GM21825 (cell line): Measurements from ENCODE around the gene POU6F1.
A peak's percentile ranks its signal among the peaks of the same experiment; 100 is the strongest.
"Not testable (repeated sequence)": the region's sequence is repeated elsewhere in the genome, so short reads cannot be mapped to it uniquely, and the experiment has no call there.

Experiments used
- ATAC-seq: cut with Tn5 transposase; IDR thresholded peaks from one replicate; pipeline ENCODE4 v1.9.1; 2021; ENCODE audit warnings: mild to moderate bottlenecking, moderate library complexity; ENCODE audit not compliant: unreplicated experiment

Gene POU6F1

DNA sequence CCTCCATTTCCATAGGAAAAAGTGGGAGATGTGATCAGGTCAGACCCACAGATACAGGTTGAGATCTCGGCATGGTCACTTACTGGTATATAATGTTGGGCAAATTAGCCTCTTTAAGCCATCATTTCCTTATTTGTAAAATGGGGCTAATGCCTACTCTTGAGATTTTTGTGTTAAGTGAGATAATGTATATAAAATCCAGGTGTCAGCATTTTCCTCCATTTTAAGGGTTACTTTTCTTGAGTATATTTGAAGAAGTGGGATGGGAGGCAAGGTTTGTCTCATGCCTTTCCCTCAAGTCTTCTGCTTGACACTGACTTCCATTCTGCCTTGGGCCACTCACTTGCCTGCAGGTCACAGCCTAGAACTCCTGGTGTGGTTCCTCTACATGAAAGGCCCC is 10.1 kb upstream of the POU6F1 start:
- ATAC-seq = no peak

DNA sequence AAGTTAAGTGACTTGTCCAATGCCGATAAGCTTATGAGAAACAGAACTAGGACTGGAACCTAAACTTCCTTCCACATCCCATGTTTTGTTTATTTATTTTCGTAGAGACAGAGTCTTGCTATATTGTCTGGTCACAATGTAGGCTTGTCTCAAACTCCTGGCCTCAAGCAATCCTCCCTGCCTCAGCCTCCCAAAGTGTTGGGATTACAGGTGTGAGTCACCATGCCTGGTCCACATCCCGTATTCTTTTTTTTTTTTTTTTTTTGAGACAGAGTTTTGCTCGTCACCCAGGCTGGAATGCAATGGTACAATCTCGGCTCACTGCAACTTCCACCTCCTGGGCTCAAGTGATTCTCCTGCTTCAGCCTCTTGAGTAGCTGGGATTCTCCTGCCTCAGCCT is 9.2 kb upstream of the POU6F1 start:
- ATAC-seq = not testable (repeated sequence)

DNA sequence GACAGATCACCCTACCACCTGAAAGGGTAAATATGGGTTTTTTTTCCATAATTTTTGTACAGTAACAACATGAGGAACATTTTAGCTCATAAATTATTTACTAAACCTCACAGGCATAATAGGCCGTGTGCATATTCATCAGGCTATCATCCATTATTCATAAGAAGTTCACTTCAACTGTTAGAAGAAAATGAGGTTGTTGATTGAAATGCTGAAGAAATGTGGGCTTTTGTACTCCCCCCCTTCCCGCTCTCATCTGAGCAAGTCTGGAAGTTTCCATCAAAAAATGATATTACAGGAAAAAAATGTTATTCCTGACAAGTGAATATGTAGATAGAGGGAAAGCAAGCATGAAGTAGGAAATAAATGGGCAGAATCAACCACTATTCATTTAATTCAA is 7.9 kb upstream of the POU6F1 start:
- no peak for ATAC-seq

DNA sequence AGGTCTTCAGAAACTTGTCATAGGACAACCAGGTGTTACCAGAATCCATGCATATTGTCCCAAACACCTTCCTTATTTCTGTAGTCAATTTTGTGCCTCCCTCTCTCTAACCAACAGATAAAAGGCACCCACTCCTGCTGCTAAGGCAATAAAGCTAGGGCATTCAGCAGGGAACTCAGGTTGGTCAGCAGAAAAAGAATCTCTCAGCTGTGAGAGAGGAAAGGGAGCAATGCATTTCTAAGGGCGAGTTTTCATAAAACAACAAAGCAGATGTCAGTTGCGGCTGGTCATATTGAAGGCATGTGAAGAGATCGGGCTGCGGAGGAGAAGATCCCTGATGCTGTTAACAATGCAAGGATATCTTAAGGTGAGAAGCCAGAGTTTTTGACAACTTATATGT is 7.4 kb upstream of the POU6F1 start:
- no peak for ATAC-seq

DNA sequence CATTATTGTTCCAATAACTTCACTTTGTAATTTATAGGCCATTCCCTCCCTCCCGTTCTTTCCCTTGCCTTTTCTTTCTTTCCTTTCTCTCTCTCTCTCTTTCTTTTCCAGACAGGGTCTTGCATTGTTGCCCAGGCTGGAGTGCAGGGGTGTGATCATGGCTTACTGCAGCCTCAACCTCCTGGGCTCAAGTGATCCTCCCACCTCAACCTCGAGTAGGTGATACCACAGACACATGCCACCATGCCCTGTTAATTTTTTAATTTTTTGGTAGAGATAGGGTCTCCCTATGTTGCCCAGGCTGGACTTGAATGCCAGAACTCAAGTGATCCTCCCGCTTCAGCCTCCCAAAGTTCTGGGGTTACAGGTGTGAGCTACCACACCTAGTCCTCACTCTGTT is 6.8 kb upstream of the POU6F1 start:
- no peak for ATAC-seq

DNA sequence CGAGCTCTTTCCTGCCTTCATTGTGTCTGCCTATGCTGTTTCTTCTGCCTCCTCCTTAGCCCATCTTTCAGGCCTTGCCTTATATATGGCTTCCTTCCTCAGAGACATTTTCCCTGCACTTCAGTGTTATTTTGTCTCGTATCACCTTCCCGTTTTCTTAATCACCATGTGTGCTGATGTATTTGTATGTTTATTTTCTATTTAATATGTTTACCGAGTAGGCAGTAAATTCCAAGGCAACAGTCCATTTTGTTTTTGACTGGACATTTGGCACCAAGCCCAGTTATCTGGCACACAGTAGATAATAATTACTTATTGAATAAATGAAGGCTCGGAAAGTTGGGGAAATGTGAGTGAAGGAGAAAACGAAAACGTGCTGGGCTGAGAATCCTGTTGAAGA is 4.6 kb upstream of the POU6F1 start:
- ATAC-seq = no peak

DNA sequence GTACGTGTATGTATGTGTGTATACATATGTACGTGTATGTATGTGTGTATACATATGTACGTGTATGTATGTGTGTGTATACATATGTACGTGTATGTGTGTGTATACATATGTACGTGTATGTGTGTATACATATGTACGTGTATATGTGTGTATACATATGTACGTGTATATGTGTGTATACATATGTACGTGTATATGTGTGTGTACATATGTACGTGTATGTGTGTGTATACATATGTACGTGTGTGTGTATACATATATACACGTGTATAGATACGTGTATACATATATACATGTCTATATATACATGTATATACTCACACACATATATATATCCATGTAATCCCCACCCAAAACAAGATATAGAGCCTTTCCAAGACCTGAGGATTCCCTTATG is 2.0 kb upstream of the POU6F1 start:
- ATAC-seq = not testable (repeated sequence)

DNA sequence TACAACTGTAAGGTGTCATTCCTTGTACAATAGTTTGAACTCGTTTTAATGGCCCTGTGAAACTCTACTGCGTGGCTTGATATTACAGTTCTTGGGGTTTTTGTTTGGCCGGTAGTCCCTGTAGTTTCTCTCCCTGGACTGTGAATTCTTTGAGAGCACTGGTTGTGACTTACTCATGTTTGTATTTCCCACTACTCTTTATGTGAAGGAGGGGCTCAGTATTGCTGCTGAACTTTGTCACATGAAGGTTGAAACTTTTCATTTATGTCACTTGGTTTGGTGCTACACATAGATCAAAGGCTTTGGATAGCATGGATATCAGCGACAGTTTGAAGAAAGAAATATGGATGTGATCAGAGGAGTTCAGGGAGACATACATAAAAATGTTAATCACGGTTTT is 1.5 kb upstream of the POU6F1 start:
- ATAC-seq = no peak

DNA sequence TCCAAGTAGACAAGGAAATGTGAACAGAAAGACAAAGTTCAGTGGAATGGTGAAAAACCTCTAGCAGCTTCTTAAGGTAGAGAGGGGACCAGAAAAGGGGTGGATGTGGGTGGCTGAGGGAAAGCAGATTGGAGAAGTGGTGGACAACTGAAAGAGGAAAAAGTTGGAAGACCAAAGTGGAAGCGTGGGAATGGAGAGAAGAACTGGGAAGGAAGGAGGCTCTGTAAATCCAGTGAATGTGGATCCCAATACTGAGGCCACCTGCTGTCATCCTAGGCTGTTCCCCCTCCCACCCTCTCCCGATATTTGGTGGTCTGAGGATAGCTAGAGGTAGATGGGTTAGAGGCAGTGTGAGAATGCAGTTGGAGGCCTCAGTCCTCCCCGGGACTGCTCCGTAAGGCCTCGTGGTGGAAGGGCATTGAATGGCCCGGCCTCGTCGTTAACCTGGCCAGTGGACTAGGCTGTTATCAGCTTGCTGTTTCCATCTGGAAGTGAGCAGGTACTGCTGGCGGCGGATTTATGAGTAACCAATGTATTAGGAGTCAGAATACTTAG is 822 bp upstream of the POU6F1 start:
- ATAC-seq = no peak

DNA sequence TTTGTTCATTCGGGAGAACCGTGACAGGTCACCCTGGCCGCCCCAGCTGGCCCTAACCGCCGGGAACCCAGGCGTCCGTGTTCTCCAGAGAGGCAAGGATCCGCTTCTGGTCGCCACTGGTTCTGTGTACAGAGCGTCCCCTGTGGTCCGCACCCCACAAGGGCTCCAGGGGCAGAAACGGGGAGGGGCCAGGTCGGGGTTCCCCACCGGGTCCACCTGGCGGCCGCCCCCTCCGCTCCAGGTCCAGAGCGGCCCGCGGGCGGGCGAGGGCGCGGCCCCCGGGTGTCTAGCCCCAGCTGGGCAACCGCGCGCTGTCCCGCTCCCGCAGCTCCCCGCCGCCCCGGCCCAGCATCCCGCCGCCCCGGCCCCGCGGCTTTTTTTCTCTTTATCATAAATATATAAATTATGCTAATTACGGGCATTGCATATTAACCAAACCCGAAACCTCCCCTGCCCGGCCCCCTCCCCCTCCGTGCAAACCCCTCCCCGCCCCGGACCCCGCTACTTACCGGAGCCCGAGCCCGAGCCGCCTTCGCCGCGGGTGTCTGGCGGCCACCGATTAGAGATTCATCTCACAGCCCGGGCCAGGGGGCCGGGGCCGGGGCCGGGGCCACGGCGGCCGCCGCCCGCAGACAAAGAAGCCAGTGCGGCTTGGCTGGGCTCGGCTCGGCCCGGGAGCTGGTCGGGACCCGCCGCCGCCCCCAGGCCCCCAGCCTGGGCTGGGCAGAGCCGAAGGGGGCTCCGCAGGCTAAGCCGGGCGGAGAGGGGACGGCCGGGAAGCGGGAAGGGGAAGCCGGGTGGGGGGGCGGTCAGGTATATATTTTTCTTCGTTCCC is 512 bp downstream of the POU6F1 start:
- ATAC-seq = peak; percentile 44

DNA sequence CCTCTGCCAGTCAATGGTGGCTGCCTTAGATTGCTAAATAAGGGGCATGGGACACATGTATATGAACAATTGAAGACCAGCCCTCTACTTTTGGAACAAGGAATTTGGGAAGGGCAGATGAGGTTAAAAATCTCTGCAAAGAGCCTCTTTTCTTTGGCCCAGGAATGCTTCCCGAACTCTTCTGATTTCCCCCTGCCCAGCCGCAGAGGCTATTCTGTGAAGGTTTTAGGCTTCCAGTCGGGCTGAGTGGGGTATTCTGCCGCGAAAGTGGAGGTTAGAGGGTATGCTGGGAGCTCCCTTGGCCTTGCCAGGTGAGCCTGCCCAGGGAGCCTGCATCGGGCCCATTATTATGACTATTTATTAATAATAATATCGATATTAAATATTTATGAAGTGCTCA is 1.2 kb downstream of the POU6F1 start:
- no peak for ATAC-seq

DNA sequence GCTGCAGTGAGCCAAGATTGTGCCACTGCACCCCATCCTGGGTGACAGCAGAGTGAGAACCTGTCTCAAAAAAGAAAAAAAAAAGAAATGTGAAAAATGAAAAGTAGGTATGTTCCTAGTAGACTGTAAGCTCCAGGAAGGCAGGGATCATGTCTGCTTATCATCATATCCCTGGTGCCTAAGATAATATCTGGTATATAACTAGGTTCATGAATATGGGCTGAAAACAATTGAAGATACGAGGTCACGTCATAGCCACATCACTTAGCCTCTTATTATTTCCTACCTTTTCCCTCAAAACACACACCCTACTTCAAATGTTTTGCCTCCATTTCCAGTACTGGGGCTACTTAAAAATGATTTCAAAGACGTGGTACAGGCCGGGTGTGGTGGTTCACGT is 3.0 kb downstream of the POU6F1 start:
- no peak for ATAC-seq

DNA sequence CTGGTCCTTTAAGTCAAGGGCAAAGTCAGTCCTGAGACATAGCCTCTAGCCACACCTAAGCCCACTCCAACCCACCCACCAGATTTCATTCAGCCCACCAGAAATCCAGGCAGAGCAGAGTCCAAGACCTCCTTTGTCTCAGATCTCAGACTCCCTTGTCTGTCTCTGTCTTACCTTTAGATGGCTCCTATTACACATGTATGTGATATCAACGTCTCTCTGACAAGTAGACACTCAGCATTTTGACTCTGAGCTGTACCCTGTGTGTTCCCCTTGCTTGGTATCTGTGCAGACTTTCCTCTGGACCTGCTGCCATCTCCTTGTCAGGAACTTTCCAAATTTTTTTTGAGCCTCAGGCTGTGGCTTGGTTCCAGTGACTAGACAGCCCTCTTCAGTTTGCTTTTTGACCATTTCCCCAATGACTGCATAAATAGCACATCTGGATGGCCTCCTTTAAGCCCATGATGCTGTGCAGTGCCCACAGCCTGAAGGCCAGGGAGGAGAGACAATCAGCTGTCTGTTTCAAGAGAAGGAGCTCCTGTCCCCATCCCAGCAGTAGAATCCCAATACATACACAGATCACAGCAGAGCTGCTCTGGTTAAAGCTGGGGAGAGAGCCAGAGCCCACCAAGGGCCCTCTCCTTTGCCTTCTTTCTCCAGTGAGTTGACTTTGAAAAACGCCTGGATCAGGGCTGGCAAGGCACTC is 7.0 kb downstream of the POU6F1 start:
- no peak for ATAC-seq

DNA sequence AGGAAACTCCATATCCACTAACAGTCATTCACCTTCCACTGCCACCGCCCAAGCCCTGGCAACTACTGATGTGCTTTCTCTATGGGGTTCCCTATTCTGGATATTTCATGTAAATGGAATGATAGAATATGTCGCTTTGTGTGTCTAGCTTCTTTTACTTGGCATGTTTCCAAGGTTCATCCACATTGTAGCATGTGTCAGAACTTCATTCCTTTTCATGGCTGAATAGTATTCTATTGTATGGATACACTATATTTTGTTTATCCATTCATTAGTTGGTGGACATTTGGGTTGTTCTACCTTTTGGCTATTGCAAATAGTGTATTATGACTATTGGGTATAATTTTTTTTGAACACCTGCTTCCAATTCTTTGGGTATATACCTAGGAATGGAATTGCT is 8.6 kb downstream of the POU6F1 start:
- ATAC-seq = no peak

DNA sequence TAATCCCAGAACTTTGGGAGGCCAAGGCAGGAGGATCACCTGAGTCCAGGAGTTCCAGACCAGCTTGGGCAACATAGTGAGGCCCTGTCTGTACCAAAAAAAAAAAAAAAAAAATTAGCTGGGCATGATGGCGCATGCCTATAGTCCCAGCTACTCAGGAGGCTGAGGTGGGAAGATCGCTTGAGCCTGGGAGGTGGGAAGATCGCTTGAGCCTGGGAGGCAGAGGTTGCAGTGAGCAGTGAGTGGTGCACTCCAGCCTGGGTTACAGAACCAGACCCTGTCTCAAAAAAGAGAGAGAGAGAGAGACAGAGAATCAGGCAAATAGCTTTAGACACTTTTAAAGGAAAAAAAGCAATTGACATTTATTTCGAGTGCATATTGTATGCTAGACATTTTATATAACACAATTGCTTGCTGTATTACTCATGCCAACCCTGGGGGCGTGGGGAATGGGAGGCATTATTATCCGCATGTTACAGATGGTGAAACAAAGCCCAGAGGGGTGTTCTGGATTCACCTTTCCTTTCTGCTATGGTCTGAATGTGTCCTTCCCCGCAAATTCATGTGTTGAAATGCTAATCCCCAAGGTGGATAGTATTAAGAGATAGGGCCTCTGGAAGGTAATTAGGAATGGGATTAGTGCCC is 9.7 kb downstream of the POU6F1 start:
- no peak for ATAC-seq

DNA sequence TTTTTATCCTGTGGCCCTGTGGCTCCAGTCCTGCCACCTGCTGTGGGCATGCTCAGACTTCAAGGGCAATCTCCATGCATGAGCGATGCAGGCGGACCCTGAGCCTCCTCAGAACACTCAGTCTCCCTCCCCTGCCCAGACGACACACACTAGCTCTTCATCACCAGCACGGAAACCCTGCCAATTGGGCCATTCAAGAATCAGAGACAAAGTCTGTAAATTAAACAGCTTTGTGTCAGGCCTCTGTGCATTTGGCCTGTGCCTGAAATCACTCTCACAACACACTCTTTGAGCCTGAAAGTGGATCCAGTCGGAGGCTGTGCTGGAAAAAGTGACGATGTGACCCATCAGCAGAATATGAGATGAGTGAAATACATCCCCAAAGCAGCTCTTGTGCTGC is 12.5 kb downstream of the POU6F1 start:
- no peak for ATAC-seq

DNA sequence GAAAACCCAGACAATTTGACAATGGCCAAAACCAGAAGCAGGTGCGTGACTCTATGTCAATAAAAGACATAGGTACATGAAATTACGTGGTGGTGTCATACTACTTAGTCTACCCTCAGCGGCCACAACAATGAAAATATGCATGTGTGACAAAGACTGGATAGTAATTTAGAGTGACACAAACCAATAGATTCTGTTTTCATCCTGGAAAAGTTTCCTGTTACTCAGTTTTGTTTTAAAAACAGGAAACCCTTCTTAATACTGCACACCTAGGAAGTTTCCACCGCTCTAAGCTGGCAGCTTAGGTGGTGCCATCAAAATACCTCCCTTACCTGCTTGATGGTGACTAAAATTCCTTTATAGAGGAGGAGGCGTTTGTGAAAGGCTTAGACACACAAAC is 15.1 kb downstream of the POU6F1 start:
- ATAC-seq = no peak

DNA sequence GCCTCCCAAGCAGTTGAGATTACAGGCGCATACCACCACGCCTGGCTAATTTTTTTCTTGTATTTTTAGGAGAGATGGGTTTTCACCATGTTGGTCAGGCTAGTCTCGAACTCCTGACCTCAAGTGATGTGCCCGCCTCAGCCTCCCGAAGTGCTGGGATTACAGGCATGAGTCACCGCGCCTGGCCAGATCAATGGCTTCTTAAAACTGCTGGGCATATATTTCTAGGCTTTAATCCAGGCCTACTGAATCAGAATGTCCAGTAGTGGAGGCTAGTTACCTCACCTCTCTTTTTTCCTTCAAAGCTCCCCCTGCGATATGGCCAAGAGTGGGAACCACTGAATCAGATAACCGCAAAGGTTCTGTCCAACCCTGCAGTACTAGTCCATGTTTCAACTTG is 17.1 kb downstream of the POU6F1 start:
- no peak for ATAC-seq

DNA sequence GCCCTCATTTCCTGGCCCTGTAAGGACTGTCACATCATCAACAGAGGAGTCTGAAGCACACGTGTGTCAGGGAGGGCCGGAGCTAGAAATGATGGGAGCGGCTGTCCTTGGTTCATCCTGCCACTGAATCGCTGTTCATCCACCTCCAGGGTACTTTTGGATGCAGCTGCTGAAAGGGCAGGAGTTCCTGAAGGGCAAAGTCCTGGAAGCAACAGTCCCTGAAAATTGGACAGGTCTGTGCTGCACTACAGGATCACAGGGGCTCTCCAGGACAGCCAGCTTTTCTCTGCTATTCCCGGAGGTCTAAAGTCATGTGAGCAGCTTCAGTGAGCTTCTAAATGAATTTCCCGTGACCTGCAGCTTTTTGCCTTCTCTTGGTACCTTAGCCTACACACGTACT is 17.7 kb downstream of the POU6F1 start:
- no peak for ATAC-seq

DNA sequence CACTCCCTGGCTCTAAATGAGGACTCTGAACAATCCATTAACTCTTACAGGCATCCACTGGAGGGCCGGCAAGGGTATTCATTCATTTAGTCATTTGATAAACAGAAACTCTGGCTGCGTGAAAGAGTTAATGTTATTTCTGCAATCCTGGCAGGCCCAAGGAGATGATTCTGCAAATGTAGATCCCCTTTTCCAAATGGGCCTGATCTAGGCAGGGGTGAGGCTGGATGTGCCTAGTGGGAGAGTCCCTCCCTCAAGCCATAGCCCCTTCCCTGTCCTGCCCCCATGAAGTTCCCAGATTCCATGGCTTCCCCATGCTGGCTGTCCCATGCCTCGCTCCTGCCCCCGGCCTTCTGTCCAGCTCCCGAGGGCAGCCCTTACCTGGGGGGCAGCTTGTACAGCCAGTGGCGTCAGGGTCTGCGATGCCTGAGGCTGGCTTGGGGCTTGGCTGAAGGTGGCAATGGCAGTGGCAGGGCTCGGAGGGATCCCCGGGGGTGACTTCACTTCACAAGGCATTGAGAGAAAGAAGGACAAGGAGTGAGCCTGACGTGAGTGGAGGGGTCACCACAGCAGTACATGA is 18.4 kb downstream of the POU6F1 start:
- no peak for ATAC-seq

DNA sequence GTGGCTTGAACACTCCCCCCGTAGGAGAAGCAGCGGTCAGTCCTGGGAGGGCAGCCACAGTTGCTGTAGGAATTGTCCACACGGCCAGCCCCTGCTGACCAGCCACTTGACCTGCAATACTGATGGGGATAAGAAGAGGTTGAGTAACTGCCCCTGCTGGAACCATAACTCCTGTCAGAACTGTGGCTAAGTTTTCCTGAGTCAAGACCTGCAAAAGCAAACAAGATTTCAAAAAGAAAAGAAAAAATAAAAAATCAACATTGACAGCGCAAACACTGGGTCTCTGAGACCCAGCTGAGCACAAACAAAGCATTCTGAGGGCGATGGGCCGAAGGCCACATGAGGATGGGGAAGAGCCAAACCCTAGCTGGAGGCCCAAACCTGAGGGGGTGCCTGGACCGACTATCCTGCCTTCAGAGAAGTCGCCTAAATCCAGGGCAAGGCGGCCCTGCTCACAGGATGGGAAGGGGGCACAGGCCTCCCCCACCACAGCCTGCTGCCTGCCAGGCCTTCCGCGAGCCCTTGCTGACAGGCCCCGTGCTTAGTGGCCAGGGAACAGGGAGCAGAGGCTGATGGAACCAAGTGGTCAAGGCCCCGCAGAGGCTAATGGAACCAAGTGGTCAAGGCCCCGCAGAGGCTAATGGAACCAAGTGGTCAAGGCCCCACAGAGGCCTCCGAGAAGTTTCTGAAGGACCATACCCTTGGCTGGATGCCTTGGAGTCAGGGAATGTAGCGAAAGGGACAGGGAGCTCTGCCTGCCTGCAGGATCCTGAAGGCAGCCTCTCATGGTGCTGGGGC is 19.1 kb downstream of the POU6F1 start:
- ATAC-seq = no peak
